GM21381 (cell line): ENCODE results near the gene SLC35F6.
"Not testable (repeated sequence)": the region's sequence is repeated elsewhere in the genome, so short reads cannot be mapped to it uniquely, and the experiment has no call there.

Source experiments
- ATAC-seq: cut with Tn5 transposase; IDR thresholded peaks from one replicate; pipeline ENCODE4 v1.9.1; 2021; ENCODE audit warnings: mild to moderate bottlenecking, moderate library complexity; ENCODE audit not compliant: unreplicated experiment

The SLC35F6 gene

GRCh38 chr2:26754972-26755670 lies 9.0 kb upstream of the SLC35F6 start:
- no peak for ATAC-seq

DNA sequence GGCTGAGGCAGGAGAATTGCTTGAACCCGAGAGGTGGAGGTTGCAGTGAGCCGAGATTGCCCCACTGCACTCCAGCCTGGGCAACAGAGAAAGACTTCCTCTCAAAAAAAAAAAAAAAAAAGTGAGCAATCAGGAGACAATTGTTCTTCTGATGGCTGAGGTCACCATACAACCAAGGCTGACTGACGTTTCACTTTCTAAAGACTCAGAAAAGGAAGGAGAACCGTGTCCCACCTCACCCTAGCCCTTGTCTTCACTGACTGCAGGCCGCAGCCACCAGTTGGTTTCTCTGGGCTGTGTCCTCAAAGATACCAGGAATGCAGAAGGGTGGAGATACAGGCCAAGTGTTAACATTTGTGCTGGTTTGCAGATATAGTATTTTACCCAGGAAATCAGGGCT lies 7.7 kb upstream of the SLC35F6 start:
- no peak for ATAC-seq

- no peak for ATAC-seq
Measured at GRCh38 chr2:26757873-26758789, 6.0 kb upstream of the SLC35F6 start.

- no peak for ATAC-seq
Measured at GRCh38 chr2:26758790-26759321, 5.2 kb upstream of the SLC35F6 start.

DNA sequence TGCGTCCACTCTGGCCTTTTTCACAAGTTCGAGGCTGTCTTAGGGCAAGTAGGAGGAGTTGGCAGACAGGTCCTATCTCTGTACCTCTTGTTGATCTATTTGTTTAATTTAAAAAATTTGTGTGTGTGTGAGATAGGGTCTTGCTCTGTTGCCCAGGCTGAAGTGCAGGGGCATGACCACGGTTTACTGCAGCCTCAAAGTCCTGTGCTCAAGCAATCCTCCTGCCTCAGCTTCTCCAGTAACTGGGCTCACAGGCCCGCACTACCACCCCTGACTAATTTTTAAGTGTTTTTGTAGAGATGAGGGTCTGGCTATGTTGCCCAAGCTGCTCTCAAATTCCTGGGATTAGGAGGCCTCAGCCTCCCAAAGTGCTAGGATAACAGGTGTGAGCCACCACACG lies 4.2 kb upstream of the SLC35F6 start:
- no peak for ATAC-seq

- ATAC-seq = not testable (repeated sequence)
Measured at GRCh38 chr2:26760991-26761390, 3.1 kb upstream of the SLC35F6 start.

DNA sequence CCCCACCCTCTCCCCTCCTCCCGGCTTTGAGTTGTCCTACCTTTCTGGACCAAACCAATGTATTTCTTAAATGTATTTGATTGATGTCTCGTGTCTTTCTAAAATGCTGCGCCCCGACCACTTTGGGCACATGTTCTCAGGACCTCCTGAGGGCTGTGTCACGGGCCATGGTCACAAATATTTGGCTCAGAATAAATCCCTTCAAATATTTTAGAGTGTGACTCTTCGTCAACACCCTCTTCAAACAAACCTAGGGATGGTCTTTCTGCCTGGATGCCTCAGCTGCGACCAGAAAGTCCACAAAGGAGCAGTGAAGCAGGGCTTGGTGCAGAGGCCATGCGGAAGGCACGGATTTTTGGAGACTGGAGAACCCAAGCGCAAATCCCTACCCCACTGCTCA lies 1.1 kb upstream of the SLC35F6 start:
- no peak for ATAC-seq

GRCh38 chr2:26764906-26765305 lies 822 bp downstream of the SLC35F6 start:
- ATAC-seq = no peak

GRCh38 chr2:26765475-26766200 lies 1.6 kb downstream of the SLC35F6 start:
- no peak for ATAC-seq

GRCh38 chr2:26767129-26767528 lies 3.0 kb downstream of the SLC35F6 start:
- ATAC-seq = no peak

GRCh38 chr2:26767894-26768487 lies 3.9 kb downstream of the SLC35F6 start:
- no peak for ATAC-seq

DNA sequence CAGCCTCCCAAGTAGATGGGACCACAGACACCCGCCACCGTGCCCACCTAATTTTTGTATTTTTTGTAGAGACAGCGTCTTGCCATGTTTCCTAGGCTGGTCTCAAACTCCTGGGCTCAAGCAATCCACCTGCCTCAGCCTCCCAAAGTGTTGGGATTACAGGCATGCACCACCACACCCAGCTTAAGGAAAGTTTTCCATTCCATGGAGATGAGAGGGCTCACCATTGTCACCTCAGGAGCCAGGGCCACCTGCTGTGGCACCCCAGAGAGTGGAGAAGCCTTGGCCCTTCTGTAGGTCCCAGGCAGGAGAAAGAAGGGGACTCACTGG lies 4.6 kb downstream of the SLC35F6 start:
- ATAC-seq = no peak

- no peak for ATAC-seq
Measured at GRCh38 chr2:26769089-26769761, 5.1 kb downstream of the SLC35F6 start.

DNA sequence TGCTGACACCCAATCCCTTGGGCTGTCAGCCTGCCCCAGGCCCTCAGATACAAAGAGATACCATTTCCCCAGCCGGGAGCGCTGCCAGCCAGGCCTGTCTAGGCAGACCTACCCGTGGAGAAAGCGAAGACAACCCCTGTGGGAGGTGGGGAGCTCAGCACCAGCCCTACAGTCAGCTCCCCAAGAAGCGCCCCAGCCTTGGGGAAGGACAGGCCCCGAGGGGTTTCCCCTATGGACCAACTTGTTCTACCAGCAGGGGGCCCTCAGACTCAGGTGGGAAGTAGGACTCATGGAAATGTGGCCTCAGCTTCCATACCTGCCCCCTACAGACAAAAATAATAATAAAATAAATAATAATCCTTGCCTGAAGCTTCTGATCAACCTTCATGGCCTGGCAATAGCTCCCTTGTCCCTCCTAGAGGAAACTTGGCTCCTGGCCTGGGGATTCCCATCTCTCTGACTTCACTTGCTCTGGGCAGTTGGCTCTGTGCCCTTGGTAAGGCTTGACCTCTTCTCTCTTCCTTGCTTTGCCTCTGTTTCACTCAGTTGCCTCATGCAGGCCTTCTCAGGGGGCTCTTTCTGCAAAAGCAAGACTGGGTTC lies 7.0 kb downstream of the SLC35F6 start:
- ATAC-seq = no peak

- ATAC-seq = no peak
Measured at GRCh38 chr2:26772064-26773001, 8.2 kb downstream of the SLC35F6 start.

- ATAC-seq = no peak
Measured at GRCh38 chr2:26776195-26776800, 12.2 kb downstream of the SLC35F6 start.

- ATAC-seq = no peak
Measured at GRCh38 chr2:26778098-26778497, 14.0 kb downstream of the SLC35F6 start.

DNA sequence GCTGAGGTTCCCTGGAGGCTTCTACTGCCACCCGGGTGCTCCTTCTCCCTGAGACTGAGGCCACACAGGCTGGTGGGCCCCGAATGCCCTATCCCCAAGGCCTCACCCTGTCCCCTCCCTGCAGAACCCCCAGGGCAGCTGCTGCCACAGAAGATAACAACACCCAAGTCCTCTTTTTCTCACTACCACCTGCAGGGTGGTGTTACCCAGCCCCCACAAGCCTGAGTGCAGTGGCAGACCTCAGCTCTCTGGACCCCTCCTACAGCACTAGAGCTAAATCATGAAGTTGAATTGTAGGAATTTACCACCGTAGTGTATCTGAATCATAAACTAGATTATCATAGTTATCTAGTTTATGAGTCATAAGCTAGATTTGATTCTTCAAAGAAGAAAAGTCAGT lies 14.4 kb downstream of the SLC35F6 start:
- no peak for ATAC-seq
